HG02610 (cell line): ENCODE results near the gene ADAM33.
A peak's percentile ranks its signal among the peaks of the same experiment; 100 is the strongest.

Experiments
- ATAC-seq: cut with Tn5 transposase; IDR thresholded peaks from one replicate; pipeline ENCODE4 v1.9.1; 2021; ENCODE audit warnings: mild to moderate bottlenecking, moderate library complexity; ENCODE audit not compliant: unreplicated experiment

Gene ADAM33

GRCh38 chr20:3669710-3670367 is 12.0 kb downstream of the ADAM33 start:
- no peak for ATAC-seq

GRCh38 chr20:3667434-3668037 is 14.3 kb downstream of the ADAM33 start:
- no peak for ATAC-seq

GRCh38 chr20:3663858-3664257 is 18.0 kb downstream of the ADAM33 start:
- no peak for ATAC-seq

GRCh38 chr20:3663031-3663701 is 18.6 kb downstream of the ADAM33 start, which contains the start of gene GFRA4:
Gene GFRA4 (minus strand): TSS chr20:3663399. CDS start chr20:3663399, 0 bp downstream.
- no peak for ATAC-seq

- ATAC-seq: no peak
Observed at GRCh38 chr20:3661814-3662665, 19.8 kb downstream of the ADAM33 start.

GRCh38 chr20:3661060-3661813 is 20.6 kb downstream of the ADAM33 start:
- ATAC-seq: no peak

GRCh38 chr20:3660262-3661059 is 21.3 kb downstream of the ADAM33 start:
- ATAC-seq: no peak

GRCh38 chr20:3659492-3660261 is 22.1 kb downstream of the ADAM33 start:
- no peak for ATAC-seq

- peak; percentile 84 for ATAC-seq
Observed at GRCh38 chr20:3658716-3659491, 22.9 kb downstream of the ADAM33 start.

GRCh38 chr20:3658019-3658715 is 23.6 kb downstream of the ADAM33 start:
- ATAC-seq: no peak

- ATAC-seq: no peak
Observed at GRCh38 chr20:3655131-3655405, 26.7 kb downstream of the ADAM33 start.

GRCh38 chr20:3654326-3655130 is 27.3 kb downstream of the ADAM33 start:
- ATAC-seq: no peak

GRCh38 chr20:3653921-3654320 is 27.9 kb downstream of the ADAM33 start:
- ATAC-seq: no peak

GRCh38 chr20:3652676-3653596 is 28.9 kb downstream of the ADAM33 start:
- ATAC-seq: no peak

GRCh38 chr20:3652221-3652620 is 29.6 kb downstream of the ADAM33 start:
- ATAC-seq: no peak
